Smooth muscle cell (in vitro differentiated cells): Measurements from ENCODE around the gene NOSIP. TPM values are rescaled to one million over a fixed set of nuclear protein-coding genes. Genes with fewer than 3 reads are reported as not detected.

Source experiments
- DNase-seq: peaks from one replicate; lab custom pipeline; 2025; ENCODE audit not compliant: unreplicated experiment; lab: John Stamatoyannopoulos, UW
- H2AFZ ChIP-seq: fragments of 200-600 bp; sonication (generic); 2 replicates; pipeline ENCODE4 v1.6.0; 2016; ENCODE audit warnings: antibody characterized with exemption, low read depth, mild to moderate bottlenecking
- H3F3A ChIP-seq: fragments of 200-600 bp; sonication (generic); 2 replicates; pipeline ENCODE4 v1.6.0; 2017; ENCODE audit warnings: antibody characterized with exemption, low read depth
- H3K27ac ChIP-seq: fragments of 200-600 bp; sonication (generic); 2 replicates; pipeline ENCODE4 v1.5.1; 2016; ENCODE audit warnings: low read depth, mild to moderate bottlenecking
- H3K27me3 ChIP-seq: fragments of 200-600 bp; sonication (generic); 2 replicates; pipeline ENCODE4 v1.6.1; 2016; ENCODE audit warnings: low read depth, mild to moderate bottlenecking
- H3K36me3 ChIP-seq: fragments of 200-600 bp; sonication (generic); 2 replicates; pipeline ENCODE4 v1.5.1; 2016; ENCODE audit warnings: low read depth
- H3K4me1 ChIP-seq: fragments of 200-600 bp; sonication (generic); 2 replicates; pipeline ENCODE4 v1.5.1; 2016; ENCODE audit warnings: low read depth
- H3K4me2 ChIP-seq: fragments of 200-600 bp; sonication (generic); 2 replicates; pipeline ENCODE4 v1.6.0; 2016; ENCODE audit warnings: mild to moderate bottlenecking
- H3K4me3 ChIP-seq: fragments of 200-600 bp; sonication (generic); 2 replicates; pipeline ENCODE4 v1.5.1; 2016; ENCODE audit warnings: mild to moderate bottlenecking
- H3K79me2 ChIP-seq: fragments of 200-600 bp; sonication (generic); 2 replicates; pipeline ENCODE4 v1.6.0; 2016; ENCODE audit warnings: low read depth, mild to moderate bottlenecking
- H3K9ac ChIP-seq: fragments of 200-600 bp; sonication (generic); 2 replicates; pipeline ENCODE4 v1.6.0; 2016; ENCODE audit warnings: low read depth
- H3K9me3 ChIP-seq: fragments of 200-600 bp; sonication (generic); replicated peaks from 2 replicates; pipeline ENCODE4 v1.5.1; 2016; ENCODE audit warnings: low read depth
- H4K20me1 ChIP-seq: fragments of 200-600 bp; sonication (generic); 2 replicates; pipeline ENCODE4 v1.6.0; 2016; ENCODE audit warnings: low read depth
- WGBS: methylation state at CpG from one replicate; pipeline ENCODE4 v1.1.7; 2016; ENCODE audit warnings: low lambda C conversion rate; 5-methylcytosine and 5-hydroxymethylcytosine counted together
- polyA plus RNA-seq: library from polyadenylated mRNA; unstranded; fragments of >200 nt; fragmentation: Nextera tagmentation; extraction: Ambion mirVana; gene quantifications from 2 replicates; pipeline ENCODE4 v1.2.1, GENCODE V29; 2016
- total RNA-seq: library from RNA; depleted of rRNA; stranded (reverse); fragments of >200 nt; gene quantifications from 2 replicates; pipeline ENCODE4 v1.2.3, GENCODE V29; 2014
- TF ChIP-seq, protein P1 (sequence below): fragments of 200-600 bp; sonication (generic); IDR thresholded peaks from 2 replicates; pipeline ENCODE4 v1.5.1; 2017; ENCODE audit warnings: borderline replicate concordance, mild to moderate bottlenecking, antibody characterized with exemption; ENCODE audit not compliant: insufficient read depth, poor library complexity, severe bottlenecking

The NOSIP gene
- total and polyA plus RNA-seq, 2 experiments from 2014 or later, result 45.0 to 95.7 TPM

DNA sequence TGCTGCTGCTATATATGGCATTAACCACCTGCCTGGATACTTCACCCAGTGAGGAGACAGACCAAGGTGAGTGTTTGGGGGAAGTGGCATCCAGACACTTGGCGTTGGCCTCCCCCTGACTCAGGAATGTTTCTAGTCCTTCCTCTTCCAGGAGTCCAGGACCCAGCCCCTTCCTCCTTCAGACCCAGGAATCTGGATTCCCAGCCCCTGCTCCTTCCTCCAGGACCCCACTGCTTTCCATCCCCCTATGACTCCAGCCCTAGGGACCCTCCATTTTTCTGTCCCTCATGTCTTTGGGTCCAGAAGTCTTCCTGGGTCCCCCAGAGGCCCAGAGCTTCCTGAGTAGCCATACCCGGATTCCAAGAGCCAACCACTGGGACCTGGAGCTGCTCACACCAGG, 2.9 kb upstream of the NOSIP start:
- WGBS, result 77% methylated on average over 2 of the region's 2 CpGs
- Histone ChIP-seq H3K27ac (no peak overlapping the region), H4K20me1 (no peaks in the 10 kb centered on the region), H3K4me1 (peaks cover 4% of the 10 kb centered on the region), H3F3A (no peaks in the 10 kb centered on the region), H2AFZ (no peak overlapping the region), H3K36me3 (no peaks in the 10 kb centered on the region), H3K4me3 (no peak overlapping the region), H3K4me2 (no peak overlapping the region), H3K9me3 (no peaks in the 10 kb centered on the region), H3K27me3 (no peaks in the 10 kb centered on the region), H3K79me2 (peaks cover 19% of the 10 kb centered on the region), H3K9ac (no peak overlapping the region)
- no peak for DNase-seq
- TF ChIP-seq, protein P1, sequence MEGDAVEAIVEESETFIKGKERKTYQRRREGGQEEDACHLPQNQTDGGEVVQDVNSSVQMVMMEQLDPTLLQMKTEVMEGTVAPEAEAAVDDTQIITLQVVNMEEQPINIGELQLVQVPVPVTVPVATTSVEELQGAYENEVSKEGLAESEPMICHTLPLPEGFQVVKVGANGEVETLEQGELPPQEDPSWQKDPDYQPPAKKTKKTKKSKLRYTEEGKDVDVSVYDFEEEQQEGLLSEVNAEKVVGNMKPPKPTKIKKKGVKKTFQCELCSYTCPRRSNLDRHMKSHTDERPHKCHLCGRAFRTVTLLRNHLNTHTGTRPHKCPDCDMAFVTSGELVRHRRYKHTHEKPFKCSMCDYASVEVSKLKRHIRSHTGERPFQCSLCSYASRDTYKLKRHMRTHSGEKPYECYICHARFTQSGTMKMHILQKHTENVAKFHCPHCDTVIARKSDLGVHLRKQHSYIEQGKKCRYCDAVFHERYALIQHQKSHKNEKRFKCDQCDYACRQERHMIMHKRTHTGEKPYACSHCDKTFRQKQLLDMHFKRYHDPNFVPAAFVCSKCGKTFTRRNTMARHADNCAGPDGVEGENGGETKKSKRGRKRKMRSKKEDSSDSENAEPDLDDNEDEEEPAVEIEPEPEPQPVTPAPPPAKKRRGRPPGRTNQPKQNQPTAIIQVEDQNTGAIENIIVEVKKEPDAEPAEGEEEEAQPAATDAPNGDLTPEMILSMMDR, result no peak

DNA sequence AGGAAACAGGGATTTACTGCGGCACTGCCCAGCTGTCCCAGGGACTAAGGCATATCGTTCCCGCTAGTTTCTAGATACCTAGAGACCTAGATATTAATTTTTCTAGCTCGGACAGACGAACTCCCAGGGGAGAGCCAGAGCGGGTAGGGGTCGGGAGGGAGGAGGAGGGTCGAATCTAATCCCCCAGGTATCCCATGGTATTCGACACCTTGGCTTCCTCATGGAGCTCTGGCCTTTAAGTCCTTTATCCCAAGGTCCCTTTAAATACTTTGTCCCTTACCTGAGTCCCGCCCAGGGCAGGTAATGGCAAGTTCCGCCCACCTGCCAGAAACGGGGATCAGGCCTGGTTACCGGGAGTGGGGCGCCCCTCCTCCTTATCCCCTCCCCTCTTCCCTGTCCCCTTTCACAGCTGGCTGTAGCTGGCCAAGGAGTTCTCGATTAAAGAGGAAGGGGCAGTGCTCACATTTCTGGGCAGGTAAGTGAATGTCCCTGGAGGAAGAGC, 702 bp upstream of the NOSIP start, which contains the start of gene PRRG2:
Gene PRRG2 (plus strand): TSS at position 310 of the 502 bp plus-strand sequence. CDS start 1,904 bp downstream, outside the sequence.
- DNase-seq, result no peak

DNA sequence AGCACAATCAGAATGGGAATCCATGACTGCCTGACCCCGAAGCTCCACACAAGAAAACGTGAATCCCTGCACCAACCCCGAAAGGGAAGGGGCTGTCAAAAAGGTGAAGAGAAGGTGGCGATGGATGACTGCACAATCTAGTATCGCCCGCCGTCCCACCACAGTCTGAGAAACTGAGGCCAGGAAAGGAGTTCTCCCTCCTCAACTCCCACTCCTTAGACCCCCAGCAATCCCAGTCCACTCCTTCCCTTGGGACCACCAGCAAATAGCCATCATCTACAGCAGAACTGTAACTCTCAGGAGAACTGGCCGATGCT, 451 bp downstream of the NOSIP start:
- H3K4me2 ChIP-seq, result peak overlapping the region; percentile 94
- H3K4me3 ChIP-seq, result peak overlapping the region; percentile 76
- peaks cover 7% of the 10 kb centered on the region for H3K36me3 ChIP-seq
- peaks cover 6% of the 10 kb centered on the region for H4K20me1 ChIP-seq
- no peak overlapping the region for H2AFZ ChIP-seq
- TF ChIP-seq, protein P1, result no peak
- peak overlapping the region; percentile 88 for H3K9ac ChIP-seq
- peaks cover 4% of the 10 kb centered on the region for H3K4me1 ChIP-seq
- no peaks in the 10 kb centered on the region for H3F3A ChIP-seq
- H3K9me3 ChIP-seq, result no peaks in the 10 kb centered on the region
- no peak for DNase-seq
- WGBS, result 1% methylated on average over 8 of the region's 8 CpGs
- H3K27ac ChIP-seq, result peak overlapping the region; percentile 40
- H3K79me2 ChIP-seq, result peaks cover 51% of the 10 kb centered on the region
- no peaks in the 10 kb centered on the region for H3K27me3 ChIP-seq

More for the DNA sequence above, 702 bp upstream of the NOSIP start, which contains the start of gene PRRG2:
- H3K9me3 ChIP-seq, result no peaks in the 10 kb centered on the region
- WGBS, result 55% methylated on average over 15 of the region's 15 CpGs
- peak within 1 kb of the TSS; percentile 94 for H3K4me2 ChIP-seq
- peak within 1 kb of the TSS; percentile 40 for H3K27ac ChIP-seq
- no peaks in the 10 kb centered on the region for H3F3A ChIP-seq
- peak within 1 kb of the TSS; percentile 76 for H3K4me3 ChIP-seq
- H2AFZ ChIP-seq, result peak within 1 kb of the TSS; percentile 98
- H3K36me3 ChIP-seq, result no peaks in the 10 kb centered on the region
- peaks cover 39% of the 10 kb centered on the region for H3K79me2 ChIP-seq
- peak within 1 kb of the TSS; percentile 88 for H3K9ac ChIP-seq
- H4K20me1 ChIP-seq, result peaks cover 4% of the 10 kb centered on the region
- H3K27me3 ChIP-seq, result no peaks in the 10 kb centered on the region
- H3K4me1 ChIP-seq, result peaks cover 4% of the 10 kb centered on the region
- TF ChIP-seq, protein P1, result no peak

DNA sequence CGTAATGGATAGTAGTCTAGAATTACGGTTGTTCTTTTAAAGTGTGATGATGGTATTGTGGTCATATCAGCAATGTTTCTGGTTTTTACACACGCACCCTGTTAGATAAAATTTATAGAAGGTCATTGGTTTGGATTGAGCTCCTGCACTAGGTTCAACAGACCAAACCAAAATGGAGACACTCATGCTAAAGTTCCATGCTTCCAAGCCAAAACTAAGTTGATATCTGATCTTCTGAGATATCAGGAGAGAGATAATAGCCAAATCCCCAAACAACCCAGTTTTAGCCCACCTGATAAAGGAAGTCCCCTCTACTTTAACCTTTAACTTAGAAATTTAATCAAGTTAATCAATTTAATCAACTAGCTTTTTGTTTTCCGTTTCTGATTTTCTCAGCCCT, 1.2 kb downstream of the NOSIP start:
- H2AFZ ChIP-seq, result no peak overlapping the region
- TF ChIP-seq, protein P1, result no peak
- peak overlapping the region; percentile 88 for H3K9ac ChIP-seq
- no peaks in the 10 kb centered on the region for H3F3A ChIP-seq
- H3K79me2 ChIP-seq, result peaks cover 56% of the 10 kb centered on the region
- peak overlapping the region; percentile 76 for H3K4me3 ChIP-seq
- H3K27ac ChIP-seq, result no peak overlapping the region
- H3K4me1 ChIP-seq, result peaks cover 4% of the 10 kb centered on the region
- H4K20me1 ChIP-seq, result peaks cover 9% of the 10 kb centered on the region
- H3K36me3 ChIP-seq, result peaks cover 7% of the 10 kb centered on the region
- no peaks in the 10 kb centered on the region for H3K27me3 ChIP-seq
- H3K9me3 ChIP-seq, result no peaks in the 10 kb centered on the region
- DNase-seq, result no peak
- 85% methylated on average over 4 of the region's 4 CpGs for WGBS
- H3K4me2 ChIP-seq, result peak overlapping the region; percentile 94
